Right hindlimb (tissue), 1 donor: ENCODE measurements around the gene USP14.

ENCODE experiments used
- DNase-seq: peaks from one replicate; pipeline ENCODE4 v3.0.0-alpha.2; 2018

USP14 gene

DNA sequence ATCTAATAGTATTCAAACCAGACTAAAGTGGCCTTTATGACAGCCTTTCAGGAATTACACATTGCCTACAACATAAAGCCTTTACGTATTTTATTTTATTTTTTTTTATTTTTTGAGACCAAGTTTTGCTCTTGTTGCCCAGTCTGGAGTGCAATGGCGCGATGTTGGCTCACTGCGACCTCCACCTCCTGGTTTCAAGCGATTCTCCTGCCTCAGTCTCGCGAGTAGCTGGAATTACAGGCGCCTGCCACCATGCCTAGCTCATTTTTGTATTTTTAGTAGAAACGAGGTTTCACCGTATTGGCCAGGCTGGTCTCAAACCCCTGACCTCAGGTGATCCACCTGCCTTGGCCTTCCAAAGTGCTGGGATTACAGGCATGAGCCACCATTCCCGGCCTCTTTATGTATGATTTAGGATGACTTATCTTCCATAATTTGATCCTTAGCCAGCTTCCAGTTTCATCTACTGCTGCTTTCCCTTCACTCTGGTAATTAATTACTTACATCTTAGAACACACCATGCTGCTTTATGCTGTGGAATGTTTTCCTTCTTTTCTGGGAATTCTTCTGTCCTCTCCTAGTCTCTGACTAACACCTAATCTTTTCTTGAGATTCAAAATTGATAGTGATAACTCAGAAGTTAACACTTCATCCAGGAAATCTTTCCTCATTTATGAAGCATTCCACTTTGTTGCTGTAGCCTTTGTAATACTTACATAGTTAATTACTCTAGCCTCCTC is 2.6 kb downstream of the USP14 start:
- no peak for DNase-seq

GRCh38 chr18:172361-172760 is 14.0 kb downstream of the USP14 start:
- DNase-seq: no peak

DNA sequence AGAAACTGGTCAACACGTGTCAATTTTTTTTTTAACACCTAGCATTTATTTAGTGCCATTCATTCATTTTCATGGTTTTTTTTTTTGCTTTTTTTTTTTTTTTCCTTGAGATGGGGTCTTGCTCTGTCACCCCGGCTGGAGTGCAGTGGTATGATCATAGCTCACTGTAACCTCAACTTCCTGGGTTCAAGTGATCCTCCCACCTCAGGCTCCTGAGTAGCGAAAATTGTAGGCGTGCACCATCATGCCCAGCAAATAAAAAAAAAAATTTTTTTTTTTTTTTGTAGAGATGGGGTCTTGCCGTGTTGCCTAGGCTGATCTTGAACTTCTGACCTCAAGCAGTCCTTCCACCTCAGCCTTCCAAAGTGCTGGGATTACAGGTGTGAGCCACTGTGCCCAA is 21.1 kb downstream of the USP14 start:
- DNase-seq: no peak

DNA sequence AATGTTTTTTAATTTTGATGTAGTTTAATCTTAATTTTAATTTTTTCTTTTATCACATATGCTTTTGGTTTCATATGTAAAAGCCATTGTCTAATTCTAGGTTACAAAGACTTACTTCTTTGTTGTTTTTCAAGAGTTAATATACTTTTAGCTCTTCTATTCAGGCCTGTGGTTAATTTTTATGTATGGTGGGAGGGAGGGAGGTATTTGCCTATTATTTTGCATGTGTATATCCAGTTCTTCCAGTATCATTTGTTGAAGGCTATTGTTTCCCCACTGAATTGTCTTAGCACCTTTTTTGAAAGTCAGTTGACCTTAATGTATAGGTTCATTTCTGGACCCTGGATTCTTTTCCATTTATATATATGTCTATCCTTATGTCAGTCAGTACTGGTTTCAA is 23.4 kb downstream of the USP14 start:
- DNase-seq: no peak

DNA sequence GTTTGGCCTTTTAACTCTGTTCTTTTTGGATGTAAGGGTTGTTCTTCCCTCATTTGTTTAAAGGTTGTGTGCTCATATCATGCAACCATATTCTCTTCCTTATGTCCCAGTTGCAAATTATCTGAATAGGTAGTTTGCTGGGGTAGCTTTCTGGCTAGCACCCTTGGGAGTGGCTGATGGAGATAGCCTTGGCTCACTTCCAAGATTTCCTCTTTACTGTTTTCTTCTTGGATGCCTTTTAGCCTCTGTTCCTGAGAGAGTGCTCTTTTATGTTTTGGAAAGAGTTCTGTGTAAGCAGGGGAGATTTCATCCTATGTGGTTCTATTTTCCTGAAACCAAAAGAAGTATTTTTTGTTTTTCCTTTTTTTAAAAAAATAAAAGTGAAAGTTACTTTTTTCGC is 25.4 kb downstream of the USP14 start:
- no peak for DNase-seq

- DNase-seq: no peak
Observed at GRCh38 chr18:189254-189653, 30.9 kb downstream of the USP14 start.

DNA sequence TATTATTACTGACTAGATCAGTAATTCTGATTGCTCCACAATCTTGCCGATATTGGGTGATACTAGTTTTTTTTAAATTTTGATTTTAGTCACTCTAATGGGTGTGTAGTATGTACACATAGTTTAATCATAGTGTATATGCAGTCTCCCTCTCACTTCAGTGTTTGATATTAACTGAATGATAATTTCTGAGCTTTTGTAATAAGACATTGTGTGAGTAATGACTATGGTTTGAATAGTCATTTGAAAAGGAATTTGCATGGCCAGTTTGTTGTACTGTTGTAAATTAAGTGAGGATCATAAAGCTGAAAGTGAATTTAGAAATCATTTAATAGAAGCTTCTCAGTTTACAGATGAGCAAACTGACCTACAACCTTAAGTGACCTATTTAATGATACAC is 33.4 kb downstream of the USP14 start:
- no peak for DNase-seq

DNA sequence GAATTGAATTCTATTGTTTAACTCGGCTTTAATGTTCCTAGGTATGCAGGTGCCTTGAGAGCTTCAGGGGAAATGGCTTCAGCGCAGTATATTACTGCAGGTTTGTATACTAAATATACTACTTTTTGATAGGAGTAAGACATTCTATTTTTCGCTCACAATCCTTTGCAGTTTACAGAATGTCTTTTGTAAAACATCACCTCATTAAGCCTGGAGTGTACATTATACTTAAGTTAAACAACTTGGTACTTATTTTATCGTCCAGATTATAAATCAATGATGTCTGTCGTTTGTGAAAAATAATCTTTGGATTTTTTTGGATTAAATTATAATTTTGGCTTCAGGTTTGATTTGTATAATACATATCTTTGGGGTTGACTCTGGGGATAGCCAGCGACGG is 34.4 kb downstream of the USP14 start:
- no peak for DNase-seq

GRCh38 chr18:195651-196050 is 37.3 kb downstream of the USP14 start:
- DNase-seq: no peak

DNA sequence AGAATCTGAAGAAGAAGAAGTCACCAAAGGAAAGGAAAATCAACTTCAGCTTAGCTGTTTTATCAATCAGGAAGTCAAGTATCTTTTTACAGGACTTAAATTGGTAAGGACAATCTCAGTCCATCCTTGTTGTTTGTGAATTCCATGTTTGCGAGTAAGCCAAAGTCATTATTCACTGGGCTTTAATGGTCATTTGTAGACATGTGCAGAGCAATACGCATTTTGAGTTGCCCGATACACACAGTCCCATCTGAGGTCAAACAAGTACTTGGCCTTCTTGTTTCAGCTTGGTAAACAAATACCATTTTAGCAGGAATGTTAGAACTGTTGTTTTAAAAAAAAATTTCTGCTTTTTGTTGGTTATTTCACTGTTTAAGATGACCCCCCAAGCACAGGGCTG is 40.9 kb downstream of the USP14 start:
- DNase-seq: no peak

DNA sequence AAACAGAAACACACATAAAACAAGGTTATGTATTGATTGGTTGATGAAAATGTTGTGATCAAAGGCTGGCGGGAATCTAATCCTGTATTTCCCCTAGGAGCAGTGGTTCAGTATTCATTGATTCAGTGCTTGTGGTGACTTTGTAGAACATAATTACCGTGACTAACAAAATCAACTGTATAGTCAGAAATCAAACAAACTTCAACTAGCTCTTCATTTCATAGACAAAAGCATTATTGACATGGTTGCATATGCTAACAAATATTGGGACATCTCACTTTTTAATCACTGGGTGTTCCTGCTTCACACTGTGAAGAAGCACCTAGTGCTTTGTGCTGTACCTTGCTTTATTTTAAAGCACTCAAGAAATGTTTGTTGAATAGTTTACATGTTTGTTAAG is 41.4 kb downstream of the USP14 start:
- DNase-seq: no peak

GRCh38 chr18:210075-210474 is 51.7 kb downstream of the USP14 start:
- DNase-seq: no peak

DNA sequence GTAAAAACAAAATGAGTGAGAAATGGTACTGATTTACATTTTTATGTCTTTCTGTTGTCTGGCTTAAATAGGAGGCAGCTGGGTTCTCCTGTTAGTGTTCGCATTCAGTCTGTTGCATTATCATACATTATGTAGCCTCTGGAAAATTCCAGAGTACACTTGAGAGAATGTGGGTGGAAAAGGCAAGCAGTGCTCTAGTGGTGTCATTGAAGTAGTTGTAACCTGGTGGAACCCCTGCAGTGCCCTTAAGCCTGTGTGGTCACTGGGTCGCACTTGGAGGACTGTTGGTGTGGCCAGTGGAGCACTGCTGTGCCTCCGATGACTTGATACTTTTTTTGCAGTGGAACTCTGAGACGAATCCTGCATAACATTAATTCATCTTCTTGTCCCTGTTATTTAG is 52.4 kb downstream of the USP14 start:
- no peak for DNase-seq

DNA sequence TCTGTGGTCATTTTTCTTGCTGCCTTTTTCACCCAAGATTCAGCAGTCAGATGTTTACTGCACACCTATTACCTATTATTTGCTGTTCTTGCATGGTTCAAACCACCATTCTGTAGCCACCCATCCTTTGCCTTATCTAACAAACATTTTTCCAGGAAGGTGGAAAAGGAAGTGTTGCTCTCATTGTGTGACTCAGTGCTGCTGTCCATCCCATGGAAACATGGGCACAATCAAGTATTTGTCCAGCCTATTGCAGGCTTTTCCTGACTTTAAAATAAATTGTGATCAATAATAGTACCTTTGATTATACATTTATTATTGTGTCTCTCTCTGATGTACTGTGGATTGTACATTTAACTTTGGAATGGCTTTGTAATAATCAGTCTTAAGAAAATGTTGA is 53.2 kb downstream of the USP14 start:
- DNase-seq: no peak

GRCh38 chr18:212780-213179 is 54.4 kb downstream of the USP14 start:
- DNase-seq: no peak

DNA sequence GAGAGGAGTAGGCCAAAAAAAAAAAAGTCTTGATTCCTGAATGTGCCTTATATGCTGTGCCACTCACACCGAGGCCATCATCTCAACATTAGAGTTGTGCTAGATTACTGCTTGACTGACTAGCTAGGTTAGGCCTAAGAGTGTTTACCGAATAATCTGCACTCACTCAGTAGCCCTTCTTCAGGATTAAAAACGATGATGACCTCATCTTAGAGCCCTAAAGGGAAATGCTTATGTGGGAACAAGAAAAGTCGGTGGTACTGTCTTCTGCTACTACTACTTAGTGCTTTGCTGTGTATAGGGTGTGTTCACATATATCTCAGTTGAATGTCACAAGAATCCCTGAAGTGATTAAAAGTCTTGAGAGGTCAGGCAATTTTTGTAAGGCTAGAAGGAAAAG is 55.1 kb downstream of the USP14 start:
- no peak for DNase-seq

- no peak for DNase-seq
Observed at GRCh38 chr18:213966-214365, 55.6 kb downstream of the USP14 start.

GRCh38 chr18:215448-216010 is 57.2 kb downstream of the USP14 start:
- DNase-seq: no peak

GRCh38 chr18:217532-218336 is 59.4 kb downstream of the USP14 start:
- no peak for DNase-seq

GRCh38 chr18:220708-221107 is 62.4 kb downstream of the USP14 start:
- no peak for DNase-seq

DNA sequence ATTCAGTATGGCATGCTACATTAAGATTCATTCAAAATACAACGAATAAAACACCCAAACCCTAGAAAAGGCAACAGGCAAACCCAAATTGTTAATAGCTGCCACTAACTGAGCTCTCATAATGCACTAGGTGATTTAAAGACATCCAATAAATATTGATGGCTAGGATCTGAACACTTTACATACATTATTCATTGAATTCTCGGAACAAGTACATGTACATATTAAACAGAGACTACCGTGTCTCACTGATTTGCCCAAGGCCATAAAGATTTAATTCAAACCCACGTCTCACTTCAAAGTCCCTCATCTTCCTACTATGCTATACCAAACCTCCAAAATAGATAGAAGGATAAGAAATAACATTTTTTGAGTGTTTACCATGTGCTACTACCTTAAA is 67.4 kb downstream of the USP14 start:
- no peak for DNase-seq

DNA sequence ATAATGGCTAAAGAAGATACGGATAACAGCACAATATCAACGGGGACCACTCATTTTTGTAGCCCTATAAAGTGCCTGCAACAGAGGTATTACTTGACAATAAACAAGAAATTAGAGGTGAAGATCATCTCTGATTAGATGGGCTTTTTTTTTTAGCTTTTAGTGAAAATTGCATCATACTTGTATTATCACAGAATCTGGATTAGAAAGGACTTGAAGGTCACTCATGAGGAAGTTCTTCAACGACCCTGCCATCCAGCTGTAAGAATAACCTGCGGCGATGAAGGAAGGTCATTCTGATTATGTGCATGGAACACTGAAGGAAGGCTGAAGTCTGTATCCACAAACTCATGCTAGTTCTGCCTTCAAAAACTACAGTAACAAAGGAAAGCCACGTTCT is 69.0 kb downstream of the USP14 start:
- DNase-seq: no peak

- DNase-seq: no peak
Observed at GRCh38 chr18:227902-228301, 69.5 kb downstream of the USP14 start.

DNA sequence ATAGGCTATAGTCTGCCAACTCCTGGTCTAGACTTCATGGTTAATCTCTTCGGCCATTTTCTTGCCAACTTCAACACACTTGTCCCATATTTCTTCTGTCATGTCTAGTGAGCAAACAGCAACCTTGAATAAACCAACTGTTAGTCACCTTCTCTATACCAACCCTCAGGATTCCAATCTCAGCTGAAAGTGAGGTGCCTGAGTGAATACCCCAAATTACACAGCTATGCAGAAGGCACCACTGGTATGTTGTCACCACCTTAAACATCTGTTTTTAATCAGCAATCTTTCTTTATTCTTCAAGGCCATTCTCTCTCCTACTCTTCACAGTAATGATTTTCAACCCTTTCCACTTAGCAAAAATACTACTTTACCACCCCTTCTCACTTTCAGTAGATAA is 70.2 kb downstream of the USP14 start:
- no peak for DNase-seq
